HK-2 (cell line): ENCODE results near the gene RPS6KA2.
"Not testable (repeated sequence)": the region's sequence is repeated elsewhere in the genome, so short reads cannot be mapped to it uniquely, and the experiment has no call there.

Source experiments
- DNase-seq: peaks from one replicate; pipeline ENCODE4 v3.0.0-alpha.2; 2018; ENCODE audit not compliant: unreplicated experiment

The RPS6KA2 gene

GRCh38 chr6:166591961-166592520, 35.0 kb downstream of the RPS6KA2 start:
- DNase-seq, result no peak

DNA sequence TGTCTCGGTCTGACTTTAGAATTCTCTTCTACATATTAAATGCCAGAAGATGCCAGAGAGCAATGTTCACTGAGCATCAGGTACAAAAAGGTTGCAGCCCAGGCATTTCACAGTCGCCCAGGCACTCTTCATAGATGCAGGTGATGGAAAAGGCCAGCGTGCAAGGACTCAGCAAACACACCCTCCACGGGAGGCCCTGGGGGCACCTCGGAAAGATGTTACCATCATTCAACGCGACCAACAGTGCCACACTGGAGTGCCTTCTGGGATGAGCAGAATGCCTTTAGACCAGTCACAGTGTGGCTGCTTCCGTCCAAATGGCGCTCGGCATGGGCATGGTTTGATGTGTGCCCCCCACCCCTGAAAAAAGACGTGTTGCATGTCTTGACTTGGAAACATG, 36.0 kb downstream of the RPS6KA2 start:
- DNase-seq, result no peak

DNA sequence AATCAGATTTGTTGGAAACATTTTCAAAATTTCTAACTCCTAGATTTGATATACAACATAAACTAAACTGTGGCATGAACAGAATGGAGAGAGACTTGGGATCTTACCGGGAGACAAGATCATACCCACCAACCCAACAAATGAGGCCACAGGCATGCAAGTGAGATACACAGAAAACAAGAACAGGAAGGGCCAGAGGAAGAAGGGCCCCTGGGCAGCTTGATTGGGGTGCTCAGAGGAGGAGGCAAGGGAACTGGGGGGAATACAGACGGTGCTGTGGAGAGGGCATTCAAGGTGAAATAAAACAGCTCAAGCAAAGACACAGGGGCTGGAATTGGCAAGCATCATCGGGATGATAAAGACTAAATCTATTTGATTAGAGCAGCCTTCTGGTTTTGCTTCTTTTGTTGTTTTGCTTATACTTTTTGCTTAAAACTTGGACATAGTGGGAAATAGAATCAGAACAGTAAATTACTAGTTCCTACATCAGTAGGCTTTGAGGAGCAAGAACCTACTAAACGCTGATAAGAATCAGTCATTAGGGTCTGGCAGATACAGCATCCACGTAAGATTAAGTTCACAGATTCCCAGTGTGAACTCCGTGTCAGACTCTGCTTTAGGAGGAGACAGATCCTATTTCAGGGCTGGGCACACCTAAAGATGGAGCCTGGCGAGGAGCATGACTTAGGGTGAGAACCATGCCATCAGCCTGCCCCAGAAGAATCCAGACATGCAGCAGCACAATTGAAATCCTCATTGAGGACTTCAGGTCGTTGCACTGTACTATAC, 37.1 kb downstream of the RPS6KA2 start:
- no peak for DNase-seq

DNA sequence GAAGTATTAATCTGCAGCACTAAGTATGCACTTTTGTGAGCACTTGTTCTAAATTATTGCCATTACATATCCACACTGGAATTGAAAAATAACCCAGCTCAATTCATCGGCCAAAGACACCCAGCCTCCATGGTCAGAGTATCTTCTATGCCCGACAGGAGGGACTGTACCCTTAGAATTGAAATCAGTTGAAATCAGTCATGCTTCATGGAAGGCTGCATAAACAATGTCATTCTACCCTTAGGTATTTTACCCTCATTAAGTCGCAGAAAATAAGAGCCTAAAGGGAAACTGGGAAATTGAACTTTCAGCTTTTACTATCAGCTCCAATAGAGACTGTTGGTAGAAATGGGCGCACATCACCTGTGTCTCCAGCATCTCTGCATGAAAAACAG, 37.7 kb downstream of the RPS6KA2 start:
- DNase-seq, result no peak

- no peak for DNase-seq
Measured at GRCh38 chr6:166588691-166589336, 38.2 kb downstream of the RPS6KA2 start.

DNA sequence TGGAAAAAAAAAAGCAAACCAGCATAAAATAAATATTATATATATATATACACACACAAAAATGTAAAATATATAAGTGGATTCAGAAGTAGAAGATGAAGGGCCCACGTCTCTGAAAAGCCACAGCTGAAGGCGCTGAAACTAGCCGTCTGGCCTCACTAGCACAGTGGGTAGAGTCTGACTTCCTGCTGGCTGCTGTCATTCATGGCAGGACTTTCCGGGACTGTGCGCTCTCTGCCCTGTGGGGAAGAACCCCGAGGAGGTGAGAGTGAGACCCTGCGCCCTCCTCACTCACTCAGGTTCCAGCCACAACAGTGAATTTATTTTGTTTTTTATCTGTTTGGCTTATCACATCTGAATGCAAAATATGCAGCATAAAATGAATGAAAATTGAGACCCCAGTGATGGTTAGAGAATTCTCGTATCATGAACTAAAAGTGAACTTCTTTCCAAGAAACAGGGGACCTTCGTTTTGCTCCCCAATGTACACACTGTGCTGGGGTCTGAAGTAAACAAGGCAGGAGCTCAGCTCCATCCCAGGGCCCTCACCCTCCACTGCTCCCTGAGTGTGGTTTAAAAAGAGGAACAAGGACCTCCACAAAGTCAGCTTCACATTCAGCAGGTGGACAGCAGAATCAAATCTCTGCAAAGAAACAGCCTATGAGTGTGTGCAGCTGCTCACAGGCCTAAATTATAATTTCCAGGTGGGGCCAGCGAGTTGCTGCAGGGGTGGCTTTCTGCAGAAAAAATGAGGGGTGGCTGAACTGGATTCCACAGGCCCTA, 39.2 kb downstream of the RPS6KA2 start:
- no peak for DNase-seq

- no peak for DNase-seq
Measured at GRCh38 chr6:166586424-166587156, 40.5 kb downstream of the RPS6KA2 start, which contains the start of gene RAMACL. RAMACL (minus strand) TSS chr6:166586678; CDS start chr6:166586477, 201 bp downstream.

- no peak for DNase-seq
Measured at GRCh38 chr6:166584853-166585429, 42.1 kb downstream of the RPS6KA2 start.

DNA sequence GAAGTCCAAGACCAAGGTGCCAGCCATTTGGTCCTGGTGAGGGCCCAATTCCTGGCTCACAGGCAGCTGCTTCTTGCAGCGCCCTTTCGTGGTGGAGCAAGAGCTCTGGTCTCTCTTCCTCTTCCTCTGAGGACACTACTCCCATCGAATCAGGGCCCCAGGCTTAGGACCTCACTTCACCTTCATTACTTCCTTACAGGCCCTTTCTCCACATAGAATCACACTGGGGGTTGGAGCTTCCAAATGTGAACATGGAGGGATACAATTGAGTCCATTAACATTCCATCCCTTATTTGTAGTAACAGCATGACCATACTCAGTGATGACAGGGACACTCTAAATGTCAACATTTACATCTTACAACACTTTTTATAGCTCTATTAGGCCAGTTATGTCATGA, 42.9 kb downstream of the RPS6KA2 start:
- no peak for DNase-seq

- no peak for DNase-seq
Measured at GRCh38 chr6:166583230-166583965, 43.7 kb downstream of the RPS6KA2 start.

GRCh38 chr6:166582258-166582657, 44.8 kb downstream of the RPS6KA2 start:
- DNase-seq, result no peak

- not testable (repeated sequence) for DNase-seq
Measured at GRCh38 chr6:166581801-166582200, 45.2 kb downstream of the RPS6KA2 start.

GRCh38 chr6:166581091-166581511, 46.0 kb downstream of the RPS6KA2 start:
- DNase-seq, result no peak

DNA sequence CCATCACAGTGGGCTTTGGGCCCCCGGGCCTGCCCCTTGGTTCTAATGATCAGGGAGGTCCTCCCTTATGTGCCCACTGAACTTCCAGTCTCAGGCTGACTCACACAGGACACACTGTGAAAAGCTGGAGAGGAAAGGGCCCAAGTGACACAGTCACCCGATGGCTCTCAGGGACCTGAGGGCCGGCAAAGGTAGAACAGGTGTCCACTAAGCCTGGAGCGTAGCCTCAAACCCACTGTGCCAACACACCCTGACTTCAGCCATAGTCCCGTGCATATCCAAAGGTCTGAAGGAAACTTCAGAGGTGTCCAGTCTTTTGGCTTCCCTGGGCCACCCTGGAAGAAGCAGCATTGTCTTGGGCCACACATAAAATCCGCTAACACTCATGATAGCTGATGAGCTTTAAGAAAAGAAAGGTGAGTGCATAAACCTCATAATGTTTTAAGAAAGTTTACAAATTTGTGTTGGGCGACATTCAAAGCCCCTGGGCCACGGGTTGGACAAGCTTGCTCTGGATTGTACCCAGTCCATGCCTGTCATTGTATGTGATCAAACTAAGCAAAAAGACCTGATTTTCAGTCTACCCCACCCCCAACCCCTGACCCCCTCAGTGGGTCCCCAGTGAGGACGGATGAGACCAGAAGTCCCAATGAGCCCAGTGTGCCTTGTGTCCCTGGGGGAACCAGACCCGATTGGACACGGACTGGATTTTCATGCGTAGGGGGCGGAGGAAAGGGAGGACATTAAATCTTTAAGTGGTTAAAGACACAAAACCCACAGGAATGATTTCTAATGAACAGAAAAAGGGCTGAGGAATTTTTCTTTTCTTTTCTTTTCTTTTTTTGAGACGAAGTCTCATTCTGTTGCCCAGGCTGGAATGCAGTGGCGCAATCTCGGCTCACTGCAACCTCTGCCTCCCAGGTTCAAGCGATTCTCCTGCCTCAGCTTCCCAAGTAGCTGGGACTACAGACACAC, 46.7 kb downstream of the RPS6KA2 start:
- no peak for DNase-seq

- DNase-seq, result no peak
Measured at GRCh38 chr6:166579237-166579850, 47.7 kb downstream of the RPS6KA2 start.

DNA sequence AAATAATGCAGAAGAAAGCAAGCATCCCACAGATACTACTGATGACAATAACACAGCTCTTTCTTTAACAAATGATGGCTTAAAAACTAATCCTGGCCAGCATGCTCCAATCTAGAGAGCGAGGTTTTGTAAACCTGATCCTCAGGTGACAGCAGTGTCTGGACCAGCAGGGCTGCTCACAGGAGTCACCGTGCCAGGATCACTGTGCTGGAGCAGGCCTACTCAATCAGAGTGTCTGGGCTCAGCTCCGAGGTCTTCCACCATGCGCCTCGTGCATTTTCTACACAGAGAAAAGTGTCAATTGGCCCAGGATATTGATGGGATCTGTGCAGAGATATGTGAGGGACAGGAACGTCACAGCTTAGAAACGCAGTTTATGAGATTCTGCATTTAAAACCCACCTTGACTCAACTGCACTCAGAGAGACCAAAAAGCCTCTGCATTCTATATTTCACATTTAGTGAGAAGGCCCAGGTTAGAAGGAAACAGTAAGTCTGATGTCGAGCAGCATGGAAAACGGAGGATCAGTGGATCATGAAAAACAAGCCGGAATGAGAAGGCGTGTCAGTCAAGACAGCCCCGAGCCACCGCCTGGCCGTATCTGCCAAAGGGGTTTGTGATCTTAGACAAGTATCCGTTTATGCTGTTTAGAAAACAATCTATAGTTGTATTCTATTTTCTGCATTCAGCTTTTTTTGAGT, 48.4 kb downstream of the RPS6KA2 start:
- no peak for DNase-seq

- no peak for DNase-seq
Measured at GRCh38 chr6:166575205-166575604, 51.8 kb downstream of the RPS6KA2 start.
